DMS79 treated with DMSO at 0.1 percent for 48 hours (cell line): ENCODE data around the gene LTBR.
"Not testable (repeated sequence)": the region's sequence is repeated elsewhere in the genome, so short reads cannot be mapped to it uniquely, and the experiment has no call there.

Experiments used
- DNase-seq: peaks from one replicate; lab custom pipeline; 2025; lab: John Stamatoyannopoulos, UW

The LTBR gene

GRCh38 chr12:6383572-6384498 is at the start of gene LTBR:
TSS of gene LTBR (plus strand) at chr12:6384162. CDS start at chr12:6384359, 197 bp downstream.
- no peak for DNase-seq

DNA sequence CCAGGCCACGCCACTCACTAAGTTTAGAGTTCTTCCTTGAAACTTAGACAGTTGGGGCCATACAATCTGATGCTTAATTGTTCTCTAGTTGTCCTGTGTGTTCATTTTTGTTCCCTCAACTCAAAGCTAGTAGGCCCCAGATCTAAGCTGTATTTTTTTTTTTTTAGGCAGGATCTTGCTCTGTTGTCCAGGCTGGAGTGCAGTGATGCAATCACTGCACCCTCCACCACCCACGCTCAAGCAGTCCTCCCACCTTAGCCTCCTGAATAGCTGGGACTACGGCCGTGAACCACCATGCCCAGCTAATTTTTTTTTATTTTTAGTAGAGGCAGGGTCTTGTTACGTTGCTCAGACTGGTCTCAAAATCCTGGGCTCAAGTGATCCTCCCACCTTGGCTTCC is 49.6 kb upstream of the LTBR start:
- DNase-seq = no peak

GRCh38 chr12:6334940-6335450 is 49.0 kb upstream of the LTBR start:
- no peak for DNase-seq

- DNase-seq = peak; percentile 38
These were observed 48.4 kb upstream of the LTBR start for GRCh38 chr12:6335451-6336078.

DNA sequence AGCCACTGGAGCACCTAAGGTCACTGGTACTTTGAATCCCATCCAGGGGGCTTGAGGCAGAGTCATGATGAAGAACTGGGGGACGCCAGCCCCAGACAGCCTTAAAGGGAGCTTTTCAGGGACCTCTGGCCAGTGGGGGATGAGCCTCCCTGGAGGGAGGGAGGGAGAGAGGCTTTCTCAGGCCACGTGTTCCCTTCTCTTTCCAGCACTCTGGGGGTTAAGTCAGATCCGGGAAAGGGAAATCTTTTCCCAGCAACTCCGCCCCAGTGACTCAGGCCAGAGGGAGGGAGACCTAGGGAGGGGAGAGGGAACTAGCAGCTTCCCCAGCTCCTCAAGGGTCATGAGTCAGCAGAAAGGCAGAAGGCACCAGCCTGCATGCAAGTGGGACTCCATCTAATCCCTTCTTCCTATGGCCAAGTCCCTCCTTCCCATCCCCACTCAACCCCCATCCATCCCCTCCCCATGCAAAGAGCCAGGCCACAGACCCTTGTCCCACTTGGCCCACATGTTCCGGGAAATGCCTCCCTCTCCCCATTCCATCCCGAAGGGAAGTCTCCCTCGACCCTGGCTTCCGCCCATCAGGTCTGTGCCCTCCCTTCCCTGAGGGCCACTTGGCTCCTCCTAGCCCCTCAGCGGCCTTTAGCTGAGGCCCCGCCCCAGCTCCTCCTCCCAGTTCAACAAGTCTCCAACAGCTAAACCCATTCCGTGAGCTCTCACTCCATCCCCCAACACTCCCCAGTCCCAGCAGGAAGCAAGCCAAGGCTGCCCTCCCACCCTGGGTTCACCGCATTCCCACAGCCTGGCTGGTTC is 47.7 kb upstream of the LTBR start:
- DNase-seq = peak; percentile 93

DNA sequence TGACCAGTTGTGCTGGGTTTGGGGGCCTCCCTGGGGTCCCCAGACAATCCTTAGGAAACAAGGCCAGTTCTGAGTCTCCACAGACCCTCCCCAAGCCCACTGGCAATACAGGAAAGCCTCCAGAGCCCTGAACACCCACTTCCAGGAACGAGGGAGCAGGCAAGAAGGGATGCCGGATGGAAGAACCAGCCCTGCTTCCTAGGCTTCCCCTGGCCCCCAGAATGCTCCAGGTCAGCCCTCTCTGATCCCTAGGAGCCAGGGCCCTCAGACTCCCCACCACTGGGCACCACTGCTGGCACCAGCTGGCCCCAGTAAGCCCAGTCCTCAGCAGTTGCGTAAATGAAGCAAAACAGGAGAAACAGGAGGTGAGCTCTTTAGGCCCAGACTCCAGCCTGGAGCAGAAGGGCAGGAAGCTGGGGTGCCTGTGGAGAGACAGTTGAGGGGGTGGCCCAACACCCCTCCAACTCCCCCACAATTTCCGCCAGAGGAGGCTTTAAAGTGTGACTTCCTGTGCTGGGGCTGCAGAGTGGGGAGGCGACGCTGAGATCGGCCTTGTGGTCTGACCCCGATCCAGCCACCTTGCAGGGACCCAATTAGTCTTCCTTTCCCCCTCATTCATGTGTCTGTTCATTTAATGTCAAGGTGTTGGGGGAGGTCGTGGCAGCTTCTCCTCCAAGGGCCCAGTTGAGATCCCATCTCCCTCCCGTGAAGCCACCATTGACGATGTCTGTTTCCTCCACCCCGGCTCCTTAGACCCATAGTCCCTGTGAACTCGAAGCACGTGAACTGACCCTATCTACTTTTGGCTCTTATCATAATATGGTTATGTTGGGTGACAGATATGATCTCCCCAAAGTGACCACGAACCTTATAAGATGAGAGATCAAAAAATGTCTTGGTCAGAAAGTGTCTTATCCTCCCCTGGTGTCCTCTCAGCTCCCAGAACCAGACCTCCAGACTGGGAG is 46.8 kb upstream of the LTBR start:
- DNase-seq = no peak

- DNase-seq = no peak
These were observed 46.0 kb upstream of the LTBR start for GRCh38 chr12:6337958-6338433.

DNA sequence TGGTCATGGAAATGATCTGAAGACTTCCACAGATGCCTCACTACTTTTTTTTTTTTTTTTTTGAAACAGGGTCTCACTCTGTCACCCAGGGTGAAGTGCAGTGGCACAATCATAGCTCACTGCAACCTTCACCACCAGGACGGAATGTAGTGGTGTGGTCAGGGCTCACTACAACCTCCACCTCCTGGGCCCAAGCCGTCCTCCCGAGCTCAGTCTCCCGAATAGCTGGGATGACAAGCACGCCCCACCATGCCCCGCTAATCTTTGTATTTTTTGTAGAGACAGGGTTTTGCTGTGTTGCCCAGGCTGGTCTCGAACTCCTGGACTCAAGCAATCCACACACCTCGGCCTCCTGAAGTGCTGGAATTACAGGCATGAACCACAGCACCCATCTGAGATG is 45.4 kb upstream of the LTBR start:
- not testable (repeated sequence) for DNase-seq

DNA sequence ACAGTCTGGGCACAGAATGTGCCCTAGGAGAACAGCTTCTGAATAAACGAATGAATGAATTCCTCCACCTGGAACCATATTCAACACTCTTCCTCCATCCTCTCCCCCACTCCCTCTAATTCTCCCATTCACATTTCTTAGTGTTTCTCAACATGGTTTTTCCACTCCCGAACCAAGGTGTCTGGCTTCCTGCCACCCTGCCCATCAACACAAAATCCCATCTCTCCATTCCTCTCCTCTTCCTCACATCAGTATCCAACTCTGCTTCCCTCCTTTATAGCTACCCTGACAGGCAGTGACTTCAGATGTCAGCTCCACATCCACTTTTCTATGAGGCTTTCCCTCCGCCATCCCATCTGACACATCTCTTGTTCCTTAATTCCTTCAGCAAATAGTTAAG is 45.0 kb upstream of the LTBR start:
- DNase-seq = no peak

- no peak for DNase-seq
These were observed 43.8 kb upstream of the LTBR start for GRCh38 chr12:6340032-6340638.

GRCh38 chr12:6340745-6341416 is 43.1 kb upstream of the LTBR start:
- DNase-seq = no peak

DNA sequence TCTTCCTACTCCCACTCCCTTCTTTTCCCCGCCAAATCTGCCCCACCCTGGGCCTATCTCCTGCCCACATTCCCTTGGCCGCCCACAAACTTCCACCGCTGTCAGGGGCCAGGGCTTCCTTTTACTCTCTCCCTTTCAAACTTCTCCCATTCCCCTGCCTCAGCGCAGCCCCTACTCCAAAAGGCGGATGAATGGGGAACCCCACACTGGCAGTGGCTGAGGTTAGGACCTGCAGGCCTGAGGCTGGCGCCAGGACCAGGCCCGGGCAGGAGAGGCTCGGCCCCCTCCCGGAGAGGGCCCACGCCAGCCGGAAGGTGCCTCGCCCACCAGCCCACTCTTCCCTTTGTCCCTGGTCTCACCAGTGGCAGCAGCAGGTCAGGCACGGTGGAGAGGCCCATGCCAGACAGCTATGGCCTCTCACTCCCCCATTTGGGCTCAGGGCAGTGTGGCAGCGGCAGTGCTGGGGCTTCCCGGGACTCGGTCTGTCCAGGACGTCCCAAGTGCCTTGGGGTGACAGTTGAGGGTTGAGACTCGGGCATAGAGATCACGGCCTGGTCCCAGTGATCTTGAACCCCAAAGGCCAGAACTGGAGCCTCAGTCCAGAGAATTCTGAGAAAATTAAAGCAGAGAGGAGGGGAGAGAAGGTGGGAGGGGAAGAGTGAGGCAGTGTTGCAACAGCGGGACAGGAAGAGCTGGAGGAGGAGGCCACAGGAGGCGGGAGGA is 42.4 kb upstream of the LTBR start, which contains the start of gene TNFRSF1A:
TSS of gene TNFRSF1A (minus strand) at position 660 of the 723 bp plus-strand sequence. CDS start at position 398, 262 bp downstream.
- no peak for DNase-seq

DNA sequence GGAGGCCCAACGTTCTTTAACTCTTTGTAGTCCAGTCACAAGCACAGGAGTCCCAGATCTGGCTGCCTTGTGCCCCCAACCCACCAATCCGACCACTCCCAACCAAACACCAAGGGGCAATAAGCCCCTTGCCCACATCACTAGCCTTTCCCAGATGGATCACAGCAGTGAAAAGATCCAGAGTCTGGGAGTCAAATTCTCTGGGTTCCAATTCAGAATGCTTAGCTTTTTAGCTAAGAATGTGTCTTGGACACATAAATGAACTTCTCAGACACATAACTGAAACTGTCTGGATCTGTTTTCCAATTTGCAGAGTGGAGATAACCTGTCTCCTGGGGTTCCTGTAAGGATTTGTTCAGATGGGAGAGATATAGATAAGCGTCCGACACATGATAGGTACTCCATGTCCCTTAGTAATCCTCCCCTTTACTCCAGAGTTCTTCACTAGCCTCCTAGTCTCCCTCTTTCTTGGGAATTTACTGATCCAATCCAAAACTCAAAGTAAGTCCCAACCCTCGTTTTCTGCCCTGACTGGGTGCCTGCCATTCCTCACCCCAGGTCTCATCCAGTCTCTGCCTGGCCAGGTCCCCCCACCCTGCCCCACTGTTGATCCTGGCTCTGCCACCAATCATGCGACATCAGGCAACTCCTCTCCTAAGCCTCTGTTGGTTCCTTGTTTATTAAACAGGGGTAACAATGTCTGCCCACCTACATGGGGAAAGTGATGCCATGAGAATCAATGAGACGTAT is 41.6 kb upstream of the LTBR start:
- no peak for DNase-seq

GRCh38 chr12:6343518-6343917 is 40.4 kb upstream of the LTBR start:
- no peak for DNase-seq

DNA sequence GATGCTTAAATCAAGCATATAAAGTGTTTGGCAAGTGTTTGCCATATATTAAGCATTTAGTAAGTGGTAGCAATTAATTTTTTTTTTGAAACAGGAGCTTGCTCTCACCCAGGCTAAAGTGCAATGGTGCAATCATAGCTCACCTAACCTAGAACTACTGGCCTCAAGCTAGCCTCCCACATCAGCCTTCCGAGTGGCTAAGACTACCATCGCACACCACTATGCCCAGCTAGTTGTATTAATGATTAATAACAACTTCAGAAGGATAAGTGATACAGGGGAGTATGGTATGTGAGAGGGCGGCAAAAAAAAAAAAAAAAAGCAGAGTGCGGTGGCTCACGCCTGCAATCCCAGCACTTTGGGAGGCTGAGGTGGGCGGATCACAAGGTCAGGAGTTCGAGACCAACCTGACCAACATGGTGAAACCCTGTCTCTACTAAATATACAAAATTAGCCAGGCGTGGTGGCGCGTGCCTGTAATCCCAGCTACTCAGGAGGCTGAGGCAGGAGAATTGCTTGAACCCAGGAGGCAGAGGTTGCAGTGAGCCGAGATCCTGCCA is 39.8 kb upstream of the LTBR start:
- DNase-seq = not testable (repeated sequence)

GRCh38 chr12:6345319-6346091 is 38.5 kb upstream of the LTBR start:
- no peak for DNase-seq

DNA sequence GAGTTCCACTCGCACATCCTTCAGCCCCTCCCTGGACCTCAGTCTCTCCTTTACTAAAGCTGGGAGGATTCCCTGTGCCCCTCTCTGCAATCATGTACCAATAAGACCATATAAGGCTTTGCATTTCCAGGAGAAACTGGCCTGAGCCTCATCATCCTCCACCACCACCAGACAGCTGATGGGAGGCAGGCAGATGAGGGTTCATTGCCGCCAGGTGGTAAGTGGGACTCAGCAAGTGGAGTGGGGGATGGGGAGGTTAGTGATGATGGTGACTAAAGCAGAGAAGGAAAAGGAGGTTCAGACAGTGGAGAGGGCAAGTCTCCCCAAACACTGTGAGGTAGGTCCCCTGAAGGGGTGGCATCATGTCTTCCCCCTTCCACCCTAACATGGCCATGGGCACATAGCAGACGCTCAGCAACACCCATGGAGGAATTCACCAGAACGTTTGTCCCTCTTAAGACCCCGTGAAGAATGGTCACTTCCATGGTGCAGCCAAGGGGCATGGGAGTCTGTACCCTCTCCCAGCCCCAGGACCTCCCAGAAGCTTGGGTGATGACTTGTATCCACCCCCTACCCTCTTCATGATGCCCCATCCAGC is 37.6 kb upstream of the LTBR start:
- DNase-seq = no peak
